Stimulated activated CD4-positive, alpha-beta T cell treated with anti-CD3 and anti-CD28 coated beads, Interleukin-4, amount 100 ng/mL, for 1 hour (primary cell): Measurements from ENCODE around the gene PDE4D.

Source experiments
- DNase-seq: peaks from one replicate; pipeline ENCODE4 v3.0.0-alpha.2; 2020

The PDE4D gene

GRCh38 chr5:58932057-58932612, 961.4 kb downstream of the PDE4D start:
- DNase-seq = no peak

GRCh38 chr5:58930520-58930919, 963.0 kb downstream of the PDE4D start:
- no peak for DNase-seq

- DNase-seq = no peak
Observed at GRCh38 chr5:58929726-58930125, 963.8 kb downstream of the PDE4D start.

- no peak for DNase-seq
Observed at GRCh38 chr5:58927938-58928337, 965.6 kb downstream of the PDE4D start.

- DNase-seq = no peak
Observed at GRCh38 chr5:58927181-58927580, 966.3 kb downstream of the PDE4D start.

GRCh38 chr5:58926541-58926935, 967.0 kb downstream of the PDE4D start:
- DNase-seq = no peak

GRCh38 chr5:58925627-58926540, 967.6 kb downstream of the PDE4D start:
- no peak for DNase-seq

GRCh38 chr5:58924306-58924705, 969.2 kb downstream of the PDE4D start:
- no peak for DNase-seq

GRCh38 chr5:58923355-58923754, 970.2 kb downstream of the PDE4D start:
- DNase-seq = no peak

- DNase-seq = no peak
Observed at GRCh38 chr5:58922461-58923171, 970.9 kb downstream of the PDE4D start.

- DNase-seq = no peak
Observed at GRCh38 chr5:58921159-58921558, 972.4 kb downstream of the PDE4D start.

GRCh38 chr5:58919833-58920232, 973.7 kb downstream of the PDE4D start:
- DNase-seq = no peak
